Measurements from ENCODE around the gene SDCCAG8.

DNA sequence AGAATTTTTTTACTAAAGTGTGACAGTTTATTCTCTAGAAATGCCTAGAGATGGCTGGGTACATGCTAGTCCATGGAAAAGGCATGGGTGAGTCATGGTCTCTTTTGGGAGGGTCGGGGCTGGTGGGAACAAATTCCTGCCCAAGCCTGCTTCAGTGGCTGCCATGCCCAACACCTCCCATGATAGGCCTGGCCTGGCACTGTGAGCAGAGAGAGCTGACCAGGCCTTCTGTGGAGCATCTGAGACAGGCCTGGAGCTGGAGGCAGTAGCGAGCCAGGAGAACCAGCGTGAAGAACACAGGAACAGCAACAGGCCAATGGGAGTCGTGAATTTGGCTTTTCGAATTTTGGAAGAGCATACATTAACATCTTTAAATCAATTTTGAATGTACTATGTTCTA lies 209.2 kb downstream of the SDCCAG8 start:
- TF ChIP-seq EP300 (IDR thresholded peaks at IDR 0.05), result no peak
- TF ChIP-seq POLR2A (IDR thresholded peaks at IDR 0.05), result no peak
- no peak for TF ChIP-seq POLR2AphosphoS5 (IDR thresholded peaks at IDR 0.05)
- TF ChIP-seq, protein P1, sequence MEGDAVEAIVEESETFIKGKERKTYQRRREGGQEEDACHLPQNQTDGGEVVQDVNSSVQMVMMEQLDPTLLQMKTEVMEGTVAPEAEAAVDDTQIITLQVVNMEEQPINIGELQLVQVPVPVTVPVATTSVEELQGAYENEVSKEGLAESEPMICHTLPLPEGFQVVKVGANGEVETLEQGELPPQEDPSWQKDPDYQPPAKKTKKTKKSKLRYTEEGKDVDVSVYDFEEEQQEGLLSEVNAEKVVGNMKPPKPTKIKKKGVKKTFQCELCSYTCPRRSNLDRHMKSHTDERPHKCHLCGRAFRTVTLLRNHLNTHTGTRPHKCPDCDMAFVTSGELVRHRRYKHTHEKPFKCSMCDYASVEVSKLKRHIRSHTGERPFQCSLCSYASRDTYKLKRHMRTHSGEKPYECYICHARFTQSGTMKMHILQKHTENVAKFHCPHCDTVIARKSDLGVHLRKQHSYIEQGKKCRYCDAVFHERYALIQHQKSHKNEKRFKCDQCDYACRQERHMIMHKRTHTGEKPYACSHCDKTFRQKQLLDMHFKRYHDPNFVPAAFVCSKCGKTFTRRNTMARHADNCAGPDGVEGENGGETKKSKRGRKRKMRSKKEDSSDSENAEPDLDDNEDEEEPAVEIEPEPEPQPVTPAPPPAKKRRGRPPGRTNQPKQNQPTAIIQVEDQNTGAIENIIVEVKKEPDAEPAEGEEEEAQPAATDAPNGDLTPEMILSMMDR (IDR thresholded peaks at IDR 0.05), result no peak

All from gastroesophageal sphincter (tissue), 3 donors.